Measurements from ENCODE around the gene STX4.

- TF ChIP-seq SUZ12 (IDR thresholded peaks at IDR 0.05; ENCODE audit: extremely low read depth, insufficient read depth, insufficient read length) (no peak), YY1 (IDR thresholded peaks at IDR 0.05; ENCODE audit: insufficient read depth, insufficient read length) (no peak), ZNF274 (IDR thresholded peaks at IDR 0.05; ENCODE audit: low read depth, low read length) (no peak)
Measured at GRCh38 chr16:31043898-31044481, 10.6 kb downstream of the STX4 start.

All from NT2/D1 (cell line).